ENCODE results near the gene PDGFC.
"Not testable (repeated sequence)": the region's sequence is repeated elsewhere in the genome, so short reads cannot be mapped to it uniquely, and the experiment has no call there.

The PDGFC gene

DNA sequence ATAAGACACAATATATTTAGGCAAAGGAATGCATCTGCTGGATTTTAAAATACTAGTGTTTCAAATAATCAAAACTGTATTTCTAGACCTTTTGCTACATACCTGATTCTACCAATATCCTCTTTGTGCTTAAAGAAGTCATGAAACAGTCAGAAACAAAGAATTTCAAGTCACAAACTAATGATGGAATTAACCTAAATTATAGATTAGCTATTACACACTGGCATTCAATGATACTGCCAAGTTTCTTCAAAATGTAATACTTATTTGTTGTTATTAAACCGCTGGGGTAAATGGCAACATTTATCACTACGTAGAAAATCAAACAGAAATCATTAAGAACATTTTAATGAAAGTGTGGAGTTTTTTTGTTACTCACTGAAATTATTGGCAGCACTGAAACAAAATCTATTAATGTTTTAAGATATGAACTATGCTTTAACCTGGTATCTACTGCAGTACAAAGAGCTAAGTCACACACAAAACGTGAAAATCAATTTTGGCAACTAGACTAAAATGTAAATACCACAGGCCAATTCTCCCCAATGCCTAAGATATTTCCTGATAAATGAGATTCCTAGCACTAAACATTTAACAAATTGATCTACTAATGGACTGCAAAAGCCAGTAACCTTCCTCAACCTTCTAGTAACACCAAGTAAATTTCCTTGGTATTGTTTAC lies 19.4 kb downstream of the PDGFC start:
- in situ Hi-C loops (cut with MboI; ENCODE audit: low sequenced_read_pairs) = no loop called here

DNA sequence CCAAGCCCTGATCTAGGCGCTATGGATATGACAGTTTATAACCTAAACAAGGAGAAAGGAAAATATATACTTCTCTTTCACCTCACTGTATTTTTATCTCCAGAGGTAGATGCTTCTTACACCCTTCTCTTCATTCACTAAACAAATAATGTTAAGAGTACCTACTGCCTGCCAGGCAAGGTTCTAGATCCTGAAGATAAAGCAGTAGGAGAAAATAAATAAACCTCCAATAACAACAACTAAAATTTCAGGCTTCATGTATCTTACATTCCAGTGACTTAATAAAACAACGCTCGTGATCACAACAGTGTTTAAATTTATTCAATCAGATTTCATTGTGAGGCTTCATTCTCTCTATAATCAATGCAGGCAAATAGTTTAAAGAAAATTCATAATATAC lies 20.7 kb downstream of the PDGFC start:
- in situ Hi-C loops (cut with MboI; ENCODE audit: low sequenced_read_pairs) = no loop called here

DNA sequence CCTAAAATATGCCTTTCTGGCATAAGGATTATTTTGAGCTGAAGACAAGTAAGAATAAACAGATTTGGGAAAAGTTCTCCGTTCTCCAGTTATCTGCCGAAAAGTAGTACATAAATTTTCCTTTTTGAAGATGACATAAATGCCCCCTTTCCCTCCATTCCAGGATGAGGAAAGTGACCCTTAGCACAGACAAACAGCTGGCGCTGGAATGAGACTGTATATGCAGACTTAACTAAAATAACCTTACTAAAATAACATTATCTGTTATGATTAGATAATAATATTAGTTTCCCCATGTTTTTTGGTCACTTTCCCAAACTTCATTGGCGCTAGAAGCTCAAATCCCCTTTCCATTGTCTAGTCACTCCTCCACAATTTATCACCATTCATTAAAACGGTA lies 21.5 kb downstream of the PDGFC start:
- in situ Hi-C loops (cut with MboI; ENCODE audit: low sequenced_read_pairs) = no loop called here

DNA sequence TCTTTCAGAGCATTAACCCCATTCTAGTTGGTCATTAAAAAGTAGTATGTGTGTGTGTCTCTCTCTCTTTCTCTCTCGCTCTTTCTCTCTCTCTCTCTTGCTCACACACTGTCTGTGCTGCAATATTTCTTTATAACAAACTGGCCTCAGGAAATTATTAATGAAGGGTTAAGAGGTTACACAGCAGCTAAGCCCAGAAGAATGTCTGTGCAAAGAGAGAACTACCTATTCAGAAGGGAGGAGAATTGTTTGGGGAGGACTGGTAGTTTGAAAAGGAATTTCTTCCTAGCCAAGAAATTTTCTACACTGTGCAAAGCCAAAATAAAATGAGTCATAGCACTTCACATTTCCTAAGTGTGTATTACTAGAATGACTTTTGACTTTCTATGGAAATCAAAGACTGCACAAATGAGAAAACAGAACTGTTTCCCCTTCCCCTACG lies 22.2 kb downstream of the PDGFC start:
- in situ Hi-C loops (cut with MboI; ENCODE audit: low sequenced_read_pairs) = no loop called here

DNA sequence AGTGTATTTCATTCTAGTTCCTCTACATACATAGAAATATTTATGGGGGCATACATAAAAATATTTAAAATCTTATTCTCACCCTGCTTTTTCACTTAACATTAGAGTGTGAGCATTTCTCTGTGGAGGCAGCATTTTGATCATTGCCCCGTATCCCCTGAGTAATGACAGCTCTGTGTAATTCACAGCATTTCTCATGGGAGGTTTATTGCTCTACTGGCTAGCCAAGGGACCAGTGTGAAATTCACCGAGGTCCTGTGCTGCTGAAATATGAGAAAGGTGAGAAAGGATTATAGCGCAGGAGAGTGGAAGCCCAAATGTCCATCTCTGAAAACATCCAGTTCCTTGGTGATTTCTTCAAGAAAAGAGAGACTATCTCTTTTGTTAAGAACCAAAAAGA lies 22.9 kb downstream of the PDGFC start:
- in situ Hi-C loops (cut with MboI; ENCODE audit: low sequenced_read_pairs) = no loop called here

DNA sequence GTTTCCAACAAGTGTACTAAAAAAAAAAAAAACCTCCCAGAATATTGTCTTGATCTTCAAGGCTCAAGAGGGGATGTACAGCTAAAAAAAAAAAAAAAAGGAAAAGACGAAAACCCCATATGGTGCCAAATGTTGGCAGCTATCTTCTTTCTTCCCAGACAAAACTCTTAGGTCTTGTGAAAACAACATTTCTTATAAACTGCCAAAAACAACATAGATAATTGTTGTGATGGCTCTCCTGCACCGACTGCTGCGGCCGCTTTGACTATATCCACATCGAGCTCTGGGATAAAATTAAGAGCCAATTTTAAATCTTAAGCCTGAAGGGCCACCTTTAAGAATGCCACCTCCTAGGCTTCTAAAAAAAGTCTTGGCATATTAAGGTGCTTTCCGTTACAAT lies 23.5 kb downstream of the PDGFC start:
- in situ Hi-C loops (cut with MboI; ENCODE audit: low sequenced_read_pairs) = no loop called here

DNA sequence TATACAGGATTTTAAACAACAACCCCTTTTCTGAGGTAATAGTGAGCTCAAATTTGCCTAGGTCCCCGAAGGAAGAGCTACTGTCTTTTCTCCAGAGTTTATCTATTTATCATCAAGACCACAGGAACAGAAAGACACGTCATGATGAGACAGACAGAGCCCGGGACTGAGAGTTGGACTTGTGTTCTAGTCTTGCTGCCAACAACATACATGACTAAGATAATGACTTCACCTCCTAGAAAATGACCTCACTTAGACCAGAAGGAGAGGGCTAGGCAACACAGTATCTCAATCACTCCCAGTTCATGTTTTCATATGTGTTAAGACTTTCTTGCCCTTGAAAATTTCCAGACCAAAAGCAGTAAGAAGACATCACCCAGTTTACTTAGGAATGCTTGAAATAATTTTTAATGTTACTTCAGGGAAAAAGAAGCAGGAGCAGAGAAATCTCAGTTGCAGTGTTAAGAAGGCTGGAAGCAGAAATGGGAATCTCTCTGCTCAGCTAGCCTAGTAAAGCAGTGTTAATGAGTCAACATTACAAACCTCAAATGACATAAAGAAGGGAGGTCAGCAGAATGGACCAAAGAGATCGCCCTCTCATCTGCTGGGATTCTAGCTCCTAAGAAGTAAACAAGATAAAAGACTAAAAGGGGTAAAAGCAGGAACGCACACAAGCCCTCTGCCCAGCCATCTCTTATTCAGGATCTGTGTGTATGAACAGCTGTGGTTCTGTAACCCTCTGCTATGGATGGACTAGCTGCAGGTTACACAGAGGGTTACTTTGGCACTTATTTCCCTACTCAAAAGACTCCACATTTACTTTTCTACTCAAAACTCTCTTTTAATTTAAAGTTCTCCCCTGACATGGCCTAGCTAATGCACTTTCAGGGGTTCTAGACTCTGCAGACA lies 24.8 kb downstream of the PDGFC start:
- in situ Hi-C loops (cut with MboI; ENCODE audit: low sequenced_read_pairs) = no loop called here

DNA sequence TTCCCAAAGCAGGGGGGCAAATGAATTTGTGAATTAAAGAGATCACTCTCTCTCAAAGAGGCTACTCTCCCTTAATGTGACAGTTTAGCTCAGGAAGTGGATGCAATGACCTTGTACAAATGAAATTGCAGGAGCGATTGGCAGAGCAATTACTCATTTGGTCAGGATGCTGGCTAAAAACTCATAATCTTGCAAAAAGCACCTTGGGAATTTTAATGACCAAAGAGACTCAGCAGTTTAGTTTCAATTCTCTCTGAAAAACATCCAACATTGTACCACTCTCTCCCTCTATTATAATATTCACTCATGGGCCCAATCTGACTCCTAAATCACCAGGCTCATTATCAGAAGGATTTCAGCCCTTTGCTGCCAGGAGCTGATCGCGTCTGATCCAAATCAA lies 26.1 kb downstream of the PDGFC start:
- in situ Hi-C loops (cut with MboI; ENCODE audit: low sequenced_read_pairs) = no loop called here

DNA sequence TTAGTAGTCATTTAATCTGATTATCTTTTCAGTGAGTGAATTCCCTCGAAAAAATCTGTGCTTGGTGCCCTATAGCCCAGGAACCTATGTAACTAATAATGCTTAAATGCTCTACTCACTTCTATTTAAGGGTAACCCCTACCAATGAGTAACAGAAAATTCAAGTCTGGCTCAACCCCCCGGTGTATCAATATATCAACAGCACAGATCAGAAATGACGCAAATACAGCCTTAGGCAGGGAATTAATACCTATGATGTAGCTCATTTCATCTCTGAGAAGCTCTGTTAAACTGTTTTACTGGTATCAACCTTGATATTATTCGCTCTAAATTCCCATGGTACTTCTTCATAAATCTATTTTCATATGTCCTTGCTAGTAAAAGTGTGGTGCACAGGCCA lies 28.6 kb downstream of the PDGFC start:
- in situ Hi-C loops (cut with MboI; ENCODE audit: low sequenced_read_pairs) = no loop called here

DNA sequence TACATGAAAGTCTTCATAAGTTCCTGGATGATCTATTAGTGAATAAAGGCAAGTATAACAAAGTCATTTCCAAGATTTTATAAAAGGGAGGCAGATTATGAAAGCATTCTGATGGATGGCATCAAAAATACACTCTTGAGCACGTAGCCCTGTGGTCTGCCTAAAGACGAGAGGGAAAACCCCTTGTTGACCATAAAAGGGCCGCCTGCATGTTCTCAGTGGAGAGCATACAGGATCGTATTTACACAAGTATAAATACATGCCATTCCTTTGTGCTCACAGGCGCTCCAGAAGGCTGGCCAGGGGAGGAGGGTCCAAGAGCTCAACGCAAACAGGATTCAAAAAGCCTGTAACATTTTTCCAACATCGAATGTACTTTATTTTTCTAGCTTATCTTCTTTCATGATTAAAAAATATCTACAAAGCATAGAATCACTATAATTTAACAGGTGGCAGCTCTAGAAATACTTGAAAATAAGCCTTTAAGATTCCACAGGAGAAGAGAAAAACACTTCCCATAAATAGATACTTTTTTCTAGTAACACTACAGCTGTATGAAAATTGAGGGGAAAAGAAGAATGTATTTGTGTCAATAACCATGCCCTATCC lies 29.6 kb downstream of the PDGFC start:
- in situ Hi-C loops (cut with MboI; ENCODE audit: low sequenced_read_pairs) = no loop called here

DNA sequence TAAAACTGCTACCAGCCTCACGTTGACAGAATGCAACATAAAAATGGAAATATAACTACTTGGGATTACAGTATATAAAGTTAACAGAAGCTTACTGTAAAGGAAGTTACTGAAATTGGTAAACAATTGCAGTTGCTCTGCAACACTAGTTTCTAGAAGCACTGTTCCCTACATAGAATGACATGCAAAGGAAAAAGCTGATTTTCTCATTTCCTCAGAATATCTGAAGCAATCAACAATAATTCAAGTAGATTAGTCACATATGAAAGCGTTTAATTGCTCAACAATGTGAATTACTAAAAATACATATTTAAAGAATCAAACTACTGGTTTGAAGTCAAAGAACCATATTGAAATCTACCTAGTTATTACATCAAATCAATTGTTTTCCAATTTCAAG lies 31.8 kb downstream of the PDGFC start:
- in situ Hi-C loops (cut with MboI; ENCODE audit: low sequenced_read_pairs) = no loop called here

DNA sequence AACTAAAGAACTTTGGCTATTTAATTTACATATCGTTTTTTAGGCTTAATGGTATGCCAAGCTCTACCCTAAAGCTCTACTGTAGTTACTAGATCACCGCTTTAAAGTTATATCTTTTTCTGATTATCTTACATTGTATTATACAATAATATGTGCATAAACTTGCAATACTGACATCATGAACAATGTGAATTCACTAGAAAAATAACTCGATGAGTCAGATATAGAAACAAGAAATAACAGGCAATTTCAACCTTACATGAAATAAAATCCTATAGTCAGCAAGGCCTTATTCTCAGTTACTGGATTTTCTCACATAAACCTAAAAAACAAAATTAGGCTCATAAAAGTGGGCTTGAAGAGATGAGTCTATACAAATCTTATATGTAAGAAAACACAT lies 32.5 kb downstream of the PDGFC start:
- in situ Hi-C loops (cut with MboI; ENCODE audit: low sequenced_read_pairs) = no loop called here

DNA sequence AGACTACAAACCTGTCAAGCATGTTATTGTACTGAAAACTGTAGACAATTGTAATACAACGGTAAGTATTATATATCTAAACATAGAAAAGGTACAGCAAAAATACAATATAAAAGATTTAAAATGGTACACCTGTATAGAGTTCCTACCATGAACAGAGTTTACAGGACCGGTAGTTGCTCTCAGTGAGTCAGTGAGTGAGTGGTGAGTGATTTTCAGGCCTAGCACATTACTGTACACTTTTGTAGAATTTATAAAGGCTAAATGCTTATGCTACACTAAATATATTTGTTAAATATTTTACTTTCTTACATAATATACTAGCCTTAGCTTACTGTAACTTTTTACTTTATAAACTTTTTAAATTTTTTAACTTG lies 37.4 kb downstream of the PDGFC start:
- in situ Hi-C loops (cut with MboI; ENCODE audit: low sequenced_read_pairs) = no loop called here

DNA sequence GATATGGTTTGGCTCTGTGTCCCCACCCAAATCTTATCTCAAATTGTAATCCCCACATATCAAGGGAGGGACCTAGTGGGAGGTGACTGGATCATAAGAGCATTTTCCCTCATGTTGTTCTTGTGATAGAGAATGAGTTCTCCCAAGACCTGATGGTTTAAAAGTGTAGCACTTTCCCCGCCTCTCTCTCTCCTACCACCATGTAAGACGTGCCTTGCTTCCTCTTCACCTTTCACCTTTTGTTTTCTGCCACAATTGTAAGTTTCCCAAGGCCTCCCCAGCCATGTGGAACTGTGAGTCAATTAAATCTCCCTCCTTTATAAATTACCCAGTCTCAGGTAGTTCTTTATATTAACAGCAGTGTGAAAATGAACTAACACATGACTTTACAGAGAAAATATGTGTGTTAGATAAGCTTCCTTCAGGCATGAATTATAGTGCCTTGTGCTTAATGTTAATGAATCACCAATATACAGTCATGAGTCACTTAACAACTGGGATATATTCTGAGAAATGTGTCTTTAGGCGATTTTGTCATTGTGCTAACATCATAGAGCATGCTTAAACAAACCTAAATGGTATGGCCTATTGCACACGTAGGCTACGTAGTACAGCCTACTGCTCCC lies 37.9 kb downstream of the PDGFC start:
- in situ Hi-C loops (cut with MboI; ENCODE audit: low sequenced_read_pairs) = no loop called here

DNA sequence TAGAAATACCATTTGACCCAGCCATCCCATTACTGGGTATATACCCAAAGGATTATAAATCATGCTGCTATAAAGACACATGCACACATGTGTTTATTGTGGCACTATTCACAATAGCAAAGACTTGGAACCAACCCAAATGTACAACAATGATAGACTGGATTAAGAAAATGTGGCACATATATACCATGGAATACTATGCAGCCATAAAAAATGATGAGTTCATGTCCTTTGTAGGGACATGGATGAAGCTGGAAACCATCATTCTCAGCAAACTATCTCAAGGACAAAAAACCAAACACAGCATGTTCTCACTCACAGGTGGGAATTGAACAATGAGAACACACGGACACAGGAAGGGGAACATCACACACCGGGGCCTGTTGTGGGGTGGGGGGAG lies 39.2 kb downstream of the PDGFC start:
- in situ Hi-C loops (cut with MboI; ENCODE audit: low sequenced_read_pairs) = not testable (repeated sequence)

DNA sequence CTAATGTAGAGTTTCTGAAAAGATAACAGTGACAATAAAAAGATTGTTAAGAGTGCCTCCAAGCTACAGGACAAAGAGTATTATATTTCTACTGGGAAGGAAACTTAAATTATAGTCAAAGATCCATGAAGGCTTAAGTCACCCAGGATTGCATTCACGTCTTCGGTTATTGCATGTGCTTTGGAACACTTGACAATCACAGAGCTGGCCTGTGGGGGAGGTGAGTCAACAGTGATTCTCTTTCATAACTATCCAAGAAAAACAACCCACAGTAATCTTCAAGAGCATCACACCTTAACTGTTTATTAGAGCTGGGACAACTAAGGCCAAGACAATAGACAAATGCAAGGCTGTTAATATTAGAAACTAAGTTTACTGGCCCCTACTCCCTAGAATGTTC lies 40.3 kb downstream of the PDGFC start:
- in situ Hi-C loops (cut with MboI; ENCODE audit: low sequenced_read_pairs) = no loop called here

DNA sequence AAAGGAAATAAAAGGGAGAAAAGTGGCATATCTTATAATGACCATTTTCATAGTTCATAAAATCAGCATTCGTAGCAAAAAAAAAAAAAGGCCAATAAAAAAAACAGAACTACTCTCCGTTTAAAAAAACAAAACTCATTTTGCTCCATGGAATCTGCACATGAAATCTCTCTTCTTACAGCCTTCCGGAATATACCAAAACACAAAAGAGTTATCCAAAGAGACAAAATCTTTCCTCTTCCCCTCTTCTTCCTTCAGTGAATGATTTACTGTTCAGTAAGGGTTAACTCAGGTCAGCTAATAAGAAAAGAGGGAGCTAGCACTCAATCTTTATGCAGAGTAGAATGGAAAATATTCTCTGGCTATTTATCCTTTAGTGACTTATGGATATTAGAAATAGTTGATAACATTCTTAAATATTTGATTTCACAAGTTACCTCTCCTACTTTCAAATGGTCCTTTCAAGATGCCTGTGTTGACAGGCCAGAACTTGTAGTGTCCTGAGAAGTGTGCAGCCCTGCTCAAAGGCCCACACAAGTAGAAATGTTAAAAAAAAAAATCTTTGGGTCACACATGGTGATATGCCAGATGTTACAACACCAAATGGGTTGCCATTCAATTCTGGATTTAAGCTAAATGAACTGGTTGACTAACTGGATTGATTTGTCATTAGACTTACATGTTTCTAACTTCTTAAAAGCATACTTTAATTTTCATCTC lies 42.1 kb downstream of the PDGFC start:
- in situ Hi-C loops (cut with MboI; ENCODE audit: low sequenced_read_pairs) = no loop called here

DNA sequence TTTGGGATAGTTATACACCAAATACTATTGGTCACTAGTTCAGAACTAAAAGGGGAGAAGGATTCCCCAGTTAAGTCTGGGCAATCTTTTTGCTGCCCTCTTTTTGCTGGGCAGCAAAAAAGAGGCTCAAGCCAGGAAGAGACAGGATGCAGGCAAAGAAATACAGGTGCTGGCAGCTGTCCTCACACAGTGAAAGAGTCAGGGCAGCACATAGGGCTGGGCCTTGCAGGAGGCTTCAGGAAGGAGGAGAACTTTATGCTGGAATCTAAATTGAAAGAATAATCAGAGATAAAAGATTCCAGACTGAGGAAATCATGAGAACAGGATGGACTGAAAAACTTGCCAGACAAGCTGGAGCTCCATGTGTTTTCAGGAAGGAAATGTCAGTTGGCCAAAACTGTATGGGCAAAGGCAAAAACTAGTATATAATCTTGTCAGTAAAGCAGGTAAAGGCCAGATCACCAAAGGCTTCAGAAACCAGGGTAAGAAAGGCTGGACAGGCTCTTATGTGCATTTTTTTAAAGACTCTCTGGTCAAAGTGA lies 46.8 kb downstream of the PDGFC start:
- in situ Hi-C loops (cut with MboI; ENCODE audit: low sequenced_read_pairs) = no loop called here

DNA sequence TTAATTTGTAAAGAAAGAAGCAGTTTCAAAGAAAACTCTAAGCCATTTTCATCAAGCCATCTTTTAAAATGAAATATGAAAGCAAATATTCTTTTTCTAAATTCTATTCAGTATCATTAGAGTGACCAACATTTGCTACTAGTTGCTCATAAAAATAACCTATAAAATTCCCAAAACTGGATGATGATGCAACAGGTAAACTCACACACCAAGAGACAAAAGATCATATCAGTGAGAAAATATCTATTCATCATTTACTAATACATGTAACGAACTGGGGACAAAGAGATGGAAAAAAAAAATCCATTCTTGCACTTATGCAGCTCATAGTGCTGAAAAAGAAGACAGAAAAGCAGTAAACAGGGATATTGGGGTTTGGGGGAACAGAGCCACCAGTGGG lies 48.1 kb downstream of the PDGFC start:
- in situ Hi-C loops (cut with MboI; ENCODE audit: low sequenced_read_pairs) = no loop called here

DNA sequence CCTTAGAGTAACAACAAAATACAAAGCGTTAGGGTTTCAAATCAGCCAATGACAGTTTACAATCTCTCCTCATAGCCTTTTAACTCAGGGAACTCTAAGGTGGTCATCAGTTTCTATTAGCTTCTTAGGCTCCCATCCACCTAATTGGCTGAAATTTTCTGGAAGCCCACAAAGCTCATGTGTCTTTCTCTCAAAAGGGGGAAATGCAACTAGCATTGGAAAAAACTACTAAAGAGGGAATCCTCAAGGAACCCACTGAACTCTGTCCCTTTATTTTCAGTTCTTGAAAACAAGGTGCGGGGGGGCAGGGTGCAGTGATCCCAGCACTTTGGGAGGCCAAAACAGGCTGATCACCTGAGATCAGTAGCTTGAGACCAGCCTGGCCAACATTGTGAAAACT lies 56.4 kb downstream of the PDGFC start:
- in situ Hi-C loops (cut with MboI; ENCODE audit: low sequenced_read_pairs) = no loop called here

DNA sequence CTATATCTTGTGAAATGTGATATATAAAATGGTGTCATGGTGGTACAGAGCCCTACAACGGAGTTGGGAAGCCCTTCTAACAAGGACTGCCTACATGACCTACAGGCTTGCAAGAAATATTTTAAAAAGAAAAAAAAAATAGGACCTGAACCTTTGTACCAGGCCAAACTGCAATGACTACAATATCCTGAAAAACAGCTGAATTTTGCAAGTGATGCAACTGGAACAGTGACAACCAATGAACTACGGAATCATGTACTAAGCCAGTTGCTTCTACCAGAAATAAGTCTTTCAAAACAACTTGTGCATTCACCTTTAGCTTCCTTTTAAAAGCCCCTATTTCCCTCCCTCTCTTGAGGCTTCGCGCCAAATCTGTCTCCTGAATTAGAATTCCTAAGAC lies 58.4 kb downstream of the PDGFC start:
- in situ Hi-C loops (cut with MboI; ENCODE audit: low sequenced_read_pairs) = no loop called here

Data from HL-60/S4 treated with retinoic acid at 250 ng/mL for 4 days and 3 days (cell line).